ENCODE data around the gene TSTD1. TPM values are rescaled to one million over a fixed set of nuclear protein-coding genes. Genes with fewer than 3 reads are reported as not detected.

Gene TSTD1
- total and polyA plus RNA-seq, 8 donors = 35.1 to 73.5 (median 45.7) TPM

DNA sequence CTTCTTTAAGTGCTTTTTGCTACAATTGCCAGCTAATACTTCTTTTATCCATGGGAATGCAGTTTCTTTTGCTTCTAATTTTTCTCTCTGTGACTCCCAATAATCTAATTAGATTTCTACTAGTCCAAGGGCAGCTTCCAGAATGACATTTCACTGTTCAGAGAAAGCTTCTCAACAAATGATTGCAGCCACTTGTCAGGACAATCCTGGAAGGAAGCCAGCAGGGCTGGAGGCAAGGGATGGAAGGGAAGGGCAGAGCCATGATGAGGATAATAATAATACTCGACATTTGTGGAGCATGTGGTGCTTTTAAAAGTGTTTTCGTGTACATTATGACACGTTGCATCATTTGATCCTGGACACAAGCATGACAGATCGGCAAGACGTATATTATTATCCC, 37.2 kb downstream of the TSTD1 start:
- TF ChIP-seq, protein P1, sequence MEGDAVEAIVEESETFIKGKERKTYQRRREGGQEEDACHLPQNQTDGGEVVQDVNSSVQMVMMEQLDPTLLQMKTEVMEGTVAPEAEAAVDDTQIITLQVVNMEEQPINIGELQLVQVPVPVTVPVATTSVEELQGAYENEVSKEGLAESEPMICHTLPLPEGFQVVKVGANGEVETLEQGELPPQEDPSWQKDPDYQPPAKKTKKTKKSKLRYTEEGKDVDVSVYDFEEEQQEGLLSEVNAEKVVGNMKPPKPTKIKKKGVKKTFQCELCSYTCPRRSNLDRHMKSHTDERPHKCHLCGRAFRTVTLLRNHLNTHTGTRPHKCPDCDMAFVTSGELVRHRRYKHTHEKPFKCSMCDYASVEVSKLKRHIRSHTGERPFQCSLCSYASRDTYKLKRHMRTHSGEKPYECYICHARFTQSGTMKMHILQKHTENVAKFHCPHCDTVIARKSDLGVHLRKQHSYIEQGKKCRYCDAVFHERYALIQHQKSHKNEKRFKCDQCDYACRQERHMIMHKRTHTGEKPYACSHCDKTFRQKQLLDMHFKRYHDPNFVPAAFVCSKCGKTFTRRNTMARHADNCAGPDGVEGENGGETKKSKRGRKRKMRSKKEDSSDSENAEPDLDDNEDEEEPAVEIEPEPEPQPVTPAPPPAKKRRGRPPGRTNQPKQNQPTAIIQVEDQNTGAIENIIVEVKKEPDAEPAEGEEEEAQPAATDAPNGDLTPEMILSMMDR (IDR thresholded peaks at IDR 0.05) = no peak
- DNase-seq (no peak), ATAC-seq (no peak)
- peaks cover 3 to 40% of the 10 kb centered on the region in 2 donors for H3K36me3 ChIP-seq
- no peak overlapping the region for H3K27ac ChIP-seq
- intact Hi-C loops (cut with DNase I) = no loop called here
- peaks cover 0 to 58% of the 10 kb centered on the region in 2 donors for H3K4me1 ChIP-seq
- H3K4me3 ChIP-seq = no peak overlapping the region
- H3K9me3 ChIP-seq = no peaks in the 10 kb centered on the region
- no peaks in the 10 kb centered on the region for H3K27me3 ChIP-seq

DNA sequence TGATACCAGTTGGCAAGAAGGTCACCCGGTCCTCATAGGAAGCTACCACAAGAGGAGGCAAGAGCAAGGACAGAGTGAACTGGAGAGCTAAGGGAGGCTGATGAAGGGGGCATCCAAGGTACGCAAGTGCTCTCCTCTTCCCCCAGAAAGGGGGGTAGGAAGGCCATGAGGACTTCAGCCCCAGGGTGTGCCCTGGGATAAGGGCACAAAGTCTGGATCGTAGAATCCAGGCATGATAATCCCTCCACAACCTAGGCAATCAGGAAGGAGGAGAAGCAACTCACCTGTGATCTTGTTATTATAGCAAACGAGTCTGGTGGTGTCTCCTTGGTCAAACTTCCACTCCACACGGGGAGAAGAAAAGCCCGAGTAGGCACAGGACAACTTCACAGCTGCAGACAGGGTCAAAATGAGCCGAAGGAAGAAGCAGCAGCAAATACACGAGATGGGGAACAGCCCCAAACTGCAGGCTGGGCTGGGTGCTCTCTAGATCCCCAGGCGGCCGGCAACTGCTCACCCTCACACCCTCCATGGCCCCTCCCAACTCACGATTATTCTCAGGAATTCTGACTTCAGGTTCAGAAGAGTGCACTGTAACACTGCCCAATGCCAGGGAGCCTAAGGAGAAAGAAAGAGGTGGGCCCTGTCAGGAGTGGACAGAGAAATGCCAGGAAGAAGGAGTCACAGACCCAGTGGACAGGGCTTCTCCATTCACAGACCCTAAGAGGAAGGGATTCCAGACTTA, 37.9 kb downstream of the TSTD1 start:
- ATAC-seq (peak; percentile 36), DNase-seq (no peak)
- Histone ChIP-seq H3K9me3 (no peaks in the 10 kb centered on the region), H3K27me3 (no peaks in the 10 kb centered on the region), H3K36me3 (peaks cover 3 to 40% of the 10 kb centered on the region in 2 donors), H3K4me1 (peaks cover 0 to 57% of the 10 kb centered on the region in 2 donors), H3K27ac (no peak overlapping the region), H3K4me3 (no peak overlapping the region)
- TF ChIP-seq, protein P1 (IDR thresholded peaks at IDR 0.05) = no peak
- intact Hi-C loops (cut with DNase I) = no loop called here

DNA sequence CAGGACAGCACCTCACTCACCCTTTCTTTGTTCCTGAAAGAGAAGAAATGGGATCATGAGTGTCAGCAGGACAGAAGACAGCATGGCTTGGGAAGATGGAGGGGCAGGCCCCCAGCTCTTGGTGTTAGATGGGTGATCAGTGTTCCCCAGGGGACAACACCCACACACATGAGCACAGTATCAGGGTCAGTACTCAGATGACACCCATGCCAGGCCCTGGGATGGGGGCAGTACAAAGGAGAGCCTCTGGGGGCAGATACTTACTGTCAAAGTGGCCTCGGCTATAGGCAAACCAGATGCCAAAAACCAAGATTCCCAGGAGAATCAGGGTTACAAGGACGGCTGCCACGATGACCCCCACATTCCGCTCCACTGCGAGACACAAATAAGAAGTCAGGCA, 39.4 kb downstream of the TSTD1 start:
- DNase-seq (no peak), ATAC-seq (no peak)
- H3K27me3 ChIP-seq = no peaks in the 10 kb centered on the region
- H3K27ac ChIP-seq = peak overlapping the region in 1 of 2 donors; percentile 5
- no peak overlapping the region for H3K4me3 ChIP-seq
- peaks cover 0 to 46% of the 10 kb centered on the region in 2 donors for H3K4me1 ChIP-seq
- TF ChIP-seq, protein P1 (IDR thresholded peaks at IDR 0.05) = no peak
- H3K9me3 ChIP-seq = no peaks in the 10 kb centered on the region
- peaks cover 3 to 40% of the 10 kb centered on the region in 2 donors for H3K36me3 ChIP-seq
- intact Hi-C loops (cut with DNase I) = loop anchor here in 1 of 2 donors (5.0 kb wide), 1 partner anchor 98 kb away; the partner anchor contains the start of gene KLHDC9

DNA sequence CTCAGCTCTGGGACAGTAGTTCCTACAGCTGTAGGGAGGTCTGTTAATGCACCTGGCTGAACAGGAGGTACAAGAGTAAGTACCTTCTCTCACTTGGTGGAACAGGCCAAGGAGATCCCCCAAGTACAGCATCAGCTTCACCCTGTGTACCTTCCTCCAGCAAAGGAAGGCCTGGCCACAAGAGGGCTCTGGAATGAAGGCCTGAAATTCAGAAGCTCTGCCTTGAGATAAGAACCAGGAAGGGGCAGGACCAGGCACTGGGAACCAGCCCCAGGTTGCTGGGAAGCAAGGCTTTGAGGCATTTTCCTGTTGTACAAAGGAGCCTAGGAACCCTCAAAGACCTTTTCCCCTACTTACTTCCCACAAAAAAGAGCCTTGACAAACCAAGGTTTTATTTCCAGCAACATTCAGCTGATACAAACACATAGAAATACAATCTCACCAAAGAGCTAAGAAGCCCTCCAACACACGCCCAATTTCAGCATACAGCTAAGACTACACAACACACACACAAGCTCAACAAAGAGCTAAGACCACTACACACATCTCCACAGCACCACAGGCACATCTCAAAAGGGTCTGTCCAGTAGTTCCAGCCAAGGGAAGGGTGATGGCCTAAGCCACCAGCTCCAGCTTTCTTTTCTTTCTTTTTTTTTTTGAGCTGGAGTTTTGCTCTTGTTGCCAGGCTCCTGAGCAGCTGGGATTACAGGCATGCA, 41.3 kb downstream of the TSTD1 start:
- Histone ChIP-seq H3K4me1 (peaks cover 0 to 53% of the 10 kb centered on the region in 2 donors), H3K9me3 (no peaks in the 10 kb centered on the region), H3K27me3 (no peaks in the 10 kb centered on the region), H3K4me3 (no peak overlapping the region), H3K36me3 (peaks cover 3 to 40% of the 10 kb centered on the region in 2 donors), H3K27ac (peak overlapping the region; percentile 54 to 78)
- intact Hi-C loops (cut with DNase I) = loop anchor here in 1 of 2 donors (5.0 kb wide), 1 partner anchor 100 kb away; the partner anchor contains the start of gene KLHDC9
- TF ChIP-seq, protein P1 (IDR thresholded peaks at IDR 0.05) = peak; percentile 53 to 71
- DNase-seq = peak in 2 of 4 donors; percentile 66 to 69
- ATAC-seq = peak; percentile 89

DNA sequence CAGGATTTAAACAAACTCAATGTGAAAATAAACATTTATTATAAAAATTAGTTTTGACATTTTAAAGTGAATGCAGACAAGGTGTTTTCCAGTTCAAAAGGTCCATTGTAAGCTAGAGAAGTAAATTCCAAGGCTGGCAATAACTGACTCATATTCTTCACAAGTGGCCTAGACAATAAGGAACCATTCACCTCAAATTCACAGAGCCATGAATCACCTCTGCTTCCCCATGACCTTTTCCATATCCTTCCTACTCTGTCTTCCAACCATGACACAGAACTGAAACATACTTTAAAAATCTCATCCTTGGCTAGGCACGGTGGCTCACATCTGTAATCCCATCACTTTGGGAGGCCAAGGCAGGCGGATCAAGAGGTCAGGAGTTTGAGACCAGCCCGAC, 42.6 kb downstream of the TSTD1 start:
- H3K27ac ChIP-seq = no peak overlapping the region
- peaks cover 0 to 41% of the 10 kb centered on the region in 2 donors for H3K4me1 ChIP-seq
- no peaks in the 10 kb centered on the region for H3K27me3 ChIP-seq
- ATAC-seq (peak; percentile 20), DNase-seq (no peak)
- no peak overlapping the region for H3K4me3 ChIP-seq
- H3K9me3 ChIP-seq = no peaks in the 10 kb centered on the region
- TF ChIP-seq, protein P1 (IDR thresholded peaks at IDR 0.05) = no peak
- peaks cover 3 to 38% of the 10 kb centered on the region in 2 donors for H3K36me3 ChIP-seq
- intact Hi-C loops (cut with DNase I) = loop anchor here in 1 of 2 donors (5.0 kb wide), 1 partner anchor 101 kb away; the partner anchor contains the start of gene KLHDC9
